ENCODE results near the gene HAUS6. TPM values are rescaled to one million over a fixed set of nuclear protein-coding genes. Genes with fewer than 3 reads are reported as not detected.
"Not testable (repeated sequence)": the region's sequence is repeated elsewhere in the genome, so short reads cannot be mapped to it uniquely, and the experiment has no call there.

Gene HAUS6
- total RNA-seq, 1 donor from 2014 or later: 6.4 TPM

DNA sequence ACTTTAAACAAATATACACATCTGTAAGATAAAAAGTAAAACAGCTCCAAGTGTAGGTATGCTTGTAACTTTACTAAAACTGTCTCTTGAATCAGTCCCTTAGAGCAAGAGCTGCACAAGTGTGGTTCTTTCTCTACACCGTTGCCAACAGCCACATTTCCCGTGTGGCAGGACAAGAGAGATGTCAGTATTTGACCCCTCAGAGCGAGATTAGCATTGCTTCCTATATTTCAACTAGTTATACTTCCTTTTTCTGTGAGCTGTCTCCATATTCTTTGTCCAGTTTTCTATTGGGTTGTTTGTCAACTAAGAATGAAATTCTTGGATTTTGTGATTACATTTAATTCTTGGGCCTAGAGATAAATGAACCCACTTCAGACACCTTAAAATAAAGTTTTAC is 16.5 kb upstream of the HAUS6 start:
- intact Hi-C loops (cut with DNase I): no loop called here
- no peak for DNase-seq (ENCODE audit: low spot score)

DNA sequence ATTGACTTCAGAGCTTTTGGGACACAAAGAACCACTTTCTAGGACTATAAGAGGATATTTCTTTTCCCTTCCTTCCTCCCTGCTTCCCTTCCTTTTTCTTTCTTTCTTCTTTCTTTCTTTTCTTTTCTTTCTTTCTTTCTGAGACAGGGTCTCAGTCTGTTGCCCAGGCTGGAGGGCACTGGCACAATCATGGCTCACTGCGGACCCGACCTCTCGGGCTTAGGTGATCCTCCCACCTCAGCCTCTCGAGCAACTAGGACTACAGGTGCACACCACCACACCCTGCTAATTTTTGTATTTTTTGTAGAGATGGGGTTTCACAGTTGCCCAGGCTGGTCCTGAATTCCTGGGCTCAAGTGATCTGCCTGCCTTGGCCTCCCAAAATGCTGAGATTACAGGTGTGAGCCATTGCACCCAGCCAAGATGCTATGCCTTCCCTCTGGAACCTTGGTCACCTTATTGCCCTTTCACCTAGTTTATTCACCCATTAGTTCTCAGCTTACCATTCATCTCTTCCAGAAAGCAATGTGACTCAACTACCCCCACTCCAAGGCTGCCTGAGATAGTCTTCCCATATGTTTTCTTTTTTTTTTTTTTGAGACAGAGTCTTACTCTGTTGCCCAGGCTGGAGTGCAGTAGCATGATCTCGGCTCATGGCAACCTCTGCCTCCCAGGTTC is 14.5 kb upstream of the HAUS6 start:
- intact Hi-C loops (cut with DNase I): no loop called here
- DNase-seq (ENCODE audit: low spot score): no peak

DNA sequence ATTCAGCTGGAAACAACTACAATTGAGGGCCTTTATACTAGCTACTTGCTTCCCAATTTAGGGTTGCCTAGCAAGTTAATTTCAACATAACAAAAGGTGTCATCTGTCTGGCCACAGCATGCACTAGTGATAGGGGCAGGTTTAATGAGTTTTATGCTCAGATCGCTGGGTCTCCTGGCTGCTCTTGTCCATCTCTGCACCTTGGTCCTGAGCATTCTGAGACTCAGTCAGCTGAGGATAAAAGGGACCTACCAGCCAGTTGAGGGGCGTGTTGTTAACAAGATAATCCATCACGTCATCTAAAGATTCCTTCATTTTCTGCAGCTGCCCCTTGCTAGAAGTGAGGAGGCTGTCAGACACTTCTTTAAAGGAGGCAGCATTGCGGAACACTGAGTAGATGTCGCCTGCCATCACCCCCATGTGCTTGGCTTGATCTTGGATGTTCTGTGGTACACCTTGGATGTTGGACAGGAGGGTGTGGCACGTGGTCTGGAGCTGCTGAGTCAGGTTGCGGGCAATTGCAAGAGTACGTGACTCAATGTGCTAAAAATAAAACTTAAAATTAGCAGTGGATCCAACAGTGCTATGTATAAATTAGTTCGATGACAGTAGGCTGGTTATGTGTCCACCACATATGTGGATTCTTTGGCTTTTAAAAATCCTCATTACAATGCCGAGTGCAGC is 13.5 kb upstream of the HAUS6 start:
- DNase-seq (ENCODE audit: low spot score): no peak

DNA sequence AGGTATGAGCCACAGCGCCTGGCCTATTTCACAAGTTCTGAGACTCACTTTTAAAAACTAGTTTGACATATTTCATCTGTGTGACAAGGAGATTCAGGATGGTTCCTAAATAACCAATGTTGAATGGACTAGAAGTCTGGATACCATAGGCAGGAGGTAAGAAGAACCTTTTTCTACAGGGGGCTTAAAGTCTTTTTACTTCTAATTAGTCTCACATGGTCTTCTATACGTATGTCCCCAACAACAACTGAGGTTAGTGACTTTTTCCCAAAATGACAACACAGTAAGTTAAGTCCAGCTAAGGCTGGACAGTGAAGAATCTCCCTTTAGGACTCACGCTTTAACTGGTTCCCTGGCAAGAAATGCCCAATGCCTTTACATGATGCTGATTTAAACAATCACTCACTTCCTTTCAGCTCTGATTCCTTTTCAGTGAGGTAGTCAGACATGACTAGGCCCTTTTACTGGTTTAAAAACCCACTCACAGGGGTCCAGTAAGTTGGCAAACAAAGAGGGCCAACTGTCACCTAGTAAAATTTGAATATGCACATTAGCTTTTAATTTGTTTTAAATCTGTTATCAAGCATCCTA is 12.1 kb upstream of the HAUS6 start:
- intact Hi-C loops (cut with DNase I): no loop called here
- DNase-seq (ENCODE audit: low spot score): no peak

More for the DNA sequence above, 13.5 kb upstream of the HAUS6 start:
- intact Hi-C loops (cut with DNase I): no loop called here

- intact Hi-C loops (cut with DNase I): no loop called here
- no peak for DNase-seq (ENCODE audit: low spot score)
Observed at GRCh38 chr9:19113964-19114679, 11.4 kb upstream of the HAUS6 start.

DNA sequence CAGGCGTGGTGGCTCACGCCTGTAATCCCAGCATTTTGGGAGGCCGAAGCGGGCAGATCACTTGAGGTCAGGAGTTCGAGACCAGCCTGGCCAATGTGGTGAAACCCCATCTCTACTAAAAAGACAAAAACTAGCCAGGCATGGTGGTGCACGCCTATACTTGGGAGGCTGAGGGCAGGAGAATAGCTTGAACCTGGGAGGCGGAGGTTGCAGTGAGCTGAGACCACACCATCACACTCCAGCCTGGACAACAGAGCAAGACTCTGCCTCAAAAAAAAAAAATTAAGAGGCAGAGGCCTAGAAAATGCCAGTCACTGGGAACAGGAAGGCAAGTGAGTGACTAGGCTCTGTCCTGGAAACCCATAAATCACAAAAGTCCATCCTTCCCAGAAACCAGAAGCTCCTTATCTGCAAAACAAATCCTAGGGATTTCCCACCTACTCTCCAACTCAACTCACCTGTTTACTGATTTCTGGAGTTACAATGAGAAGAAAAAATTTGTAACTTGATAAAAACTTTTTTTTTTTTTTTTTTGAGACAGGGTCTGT is 10.4 kb upstream of the HAUS6 start:
- intact Hi-C loops (cut with DNase I): not testable (repeated sequence)

DNA sequence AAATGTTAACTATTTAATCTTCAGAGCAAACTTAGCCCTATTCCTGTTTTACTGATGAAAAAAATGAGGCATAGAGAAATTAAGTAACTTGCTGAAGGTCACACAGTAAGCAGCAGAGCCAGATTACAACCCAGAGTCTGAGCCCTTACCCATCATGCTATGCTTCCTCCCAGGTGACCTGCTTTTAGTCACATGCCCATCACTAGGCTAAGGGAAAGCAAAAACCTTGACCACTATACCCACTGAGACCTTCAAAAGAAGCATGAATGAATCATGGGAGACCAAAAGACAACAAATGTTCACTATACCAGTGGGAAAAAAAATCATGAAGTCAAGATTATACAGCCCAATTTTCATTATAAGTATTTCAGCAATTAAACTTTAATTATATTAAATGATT is 5.3 kb upstream of the HAUS6 start:
- intact Hi-C loops (cut with DNase I): loop anchor here (10.0 kb wide), 1 partner anchor 347 kb away; no protein-coding TSS in a partner anchor

More for the DNA sequence above, 10.4 kb upstream of the HAUS6 start:
- DNase-seq (ENCODE audit: low spot score): not testable (repeated sequence)

GRCh38 chr9:19104515-19105282 is 2.0 kb upstream of the HAUS6 start:
- no peak for DNase-seq (ENCODE audit: low spot score)
- intact Hi-C loops (cut with DNase I): loop anchor here (5.0 to 10.0 kb wide), 2 partner anchors 128 to 350 kb away; partner anchors contain the start of gene DENND4C

More for the DNA sequence above, 5.3 kb upstream of the HAUS6 start:
- DNase-seq (ENCODE audit: low spot score): no peak

- DNase-seq (ENCODE audit: low spot score): no peak
- intact Hi-C loops (cut with DNase I): loop anchor here (2.0 to 10.0 kb wide), 3 partner anchors 25 to 353 kb away; partner anchors contain the start of genes DENND4C and PLIN2
Observed at GRCh38 chr9:19102181-19102630, 498 bp downstream of the HAUS6 start.

GRCh38 chr9:19101203-19101602 is 1.5 kb downstream of the HAUS6 start:
- intact Hi-C loops (cut with DNase I): loop anchor here (5.0 to 10.0 kb wide), 2 partner anchors 131 to 354 kb away; partner anchors contain the start of gene DENND4C
- no peak for DNase-seq (ENCODE audit: low spot score)

DNA sequence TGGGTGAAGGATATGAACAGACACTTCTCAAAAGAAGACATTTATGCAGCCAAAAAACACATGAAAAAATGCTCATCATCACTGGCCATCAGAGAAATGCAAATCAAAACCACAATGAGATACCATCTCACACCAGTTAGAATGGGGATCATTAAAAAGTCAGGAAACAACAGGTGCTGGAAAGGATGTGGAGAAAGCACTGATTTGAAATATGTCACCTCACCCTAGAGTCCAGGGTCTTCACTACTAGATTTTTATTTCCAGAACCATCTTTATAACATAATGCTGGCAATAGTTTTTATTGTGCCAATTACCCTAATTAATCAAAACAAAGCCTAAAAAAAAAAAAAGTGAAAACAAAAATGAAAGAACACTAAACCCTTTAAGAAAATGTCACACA is 5.3 kb downstream of the HAUS6 start:
- DNase-seq (ENCODE audit: low spot score); intact Hi-C loops (cut with DNase I): not testable (repeated sequence)

- intact Hi-C loops (cut with DNase I): no loop called here
Observed at GRCh38 chr9:19087106-19088000, 15.4 kb downstream of the HAUS6 start.

GRCh38 chr9:19085295-19085694 is 17.4 kb downstream of the HAUS6 start:
- DNase-seq (ENCODE audit: low spot score): no peak
- intact Hi-C loops (cut with DNase I): no loop called here

More at GRCh38 chr9:19087106-19088000, 15.4 kb downstream of the HAUS6 start:
- no peak for DNase-seq (ENCODE audit: low spot score)

GRCh38 chr9:19074836-19075235 is 27.9 kb downstream of the HAUS6 start:
- intact Hi-C loops (cut with DNase I): no loop called here

DNA sequence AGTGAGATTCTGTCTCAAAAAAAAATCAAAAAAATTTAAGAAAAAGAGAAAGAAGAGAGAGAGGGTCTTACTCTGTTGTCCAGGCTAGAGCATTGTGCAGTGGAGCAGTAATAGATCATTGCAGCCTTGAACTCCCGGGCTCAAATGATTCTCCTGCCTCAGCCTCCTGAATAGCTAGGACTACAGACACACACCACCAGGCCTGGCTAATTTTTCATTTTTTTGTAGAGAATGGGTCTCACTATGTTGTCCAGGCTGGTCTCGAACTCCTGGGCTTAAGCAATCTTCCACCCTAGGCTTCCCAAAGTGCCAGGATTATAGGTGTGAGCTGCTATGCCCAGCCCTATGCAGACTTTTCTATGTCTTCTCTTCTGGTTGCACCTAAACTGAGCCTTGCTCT is 28.5 kb downstream of the HAUS6 start:
- DNase-seq (ENCODE audit: low spot score): no peak
- intact Hi-C loops (cut with DNase I): no loop called here

More at GRCh38 chr9:19074836-19075235, 27.9 kb downstream of the HAUS6 start:
- no peak for DNase-seq (ENCODE audit: low spot score)

DNA sequence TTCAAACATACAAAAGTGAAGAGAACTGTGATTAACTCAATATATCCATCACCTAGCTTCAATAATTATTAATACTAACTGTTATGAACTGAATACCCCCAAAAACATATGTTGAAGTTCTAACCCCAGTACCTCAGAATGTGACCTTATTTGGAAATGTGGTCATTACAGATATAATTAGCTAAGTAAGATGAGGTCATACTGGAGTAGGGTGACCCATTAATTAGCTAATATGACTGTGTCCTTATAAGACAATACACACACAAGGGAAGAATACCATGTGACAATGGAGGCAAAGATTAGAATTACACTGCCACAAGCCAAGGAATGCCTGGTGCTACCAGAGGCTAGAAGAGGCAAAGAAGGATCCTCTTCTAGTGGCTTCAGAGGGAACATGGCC is 45.7 kb downstream of the HAUS6 start:
- intact Hi-C loops (cut with DNase I): no loop called here
- no peak for DNase-seq (ENCODE audit: low spot score)

- intact Hi-C loops (cut with DNase I): no loop called here
- DNase-seq (ENCODE audit: low spot score): no peak
Observed at GRCh38 chr9:19050637-19051591, 51.8 kb downstream of the HAUS6 start.

All from cardiac septum (tissue), 1 donor.